ENCODE results near the gene UGT1A1.

UGT1A1 gene

DNA sequence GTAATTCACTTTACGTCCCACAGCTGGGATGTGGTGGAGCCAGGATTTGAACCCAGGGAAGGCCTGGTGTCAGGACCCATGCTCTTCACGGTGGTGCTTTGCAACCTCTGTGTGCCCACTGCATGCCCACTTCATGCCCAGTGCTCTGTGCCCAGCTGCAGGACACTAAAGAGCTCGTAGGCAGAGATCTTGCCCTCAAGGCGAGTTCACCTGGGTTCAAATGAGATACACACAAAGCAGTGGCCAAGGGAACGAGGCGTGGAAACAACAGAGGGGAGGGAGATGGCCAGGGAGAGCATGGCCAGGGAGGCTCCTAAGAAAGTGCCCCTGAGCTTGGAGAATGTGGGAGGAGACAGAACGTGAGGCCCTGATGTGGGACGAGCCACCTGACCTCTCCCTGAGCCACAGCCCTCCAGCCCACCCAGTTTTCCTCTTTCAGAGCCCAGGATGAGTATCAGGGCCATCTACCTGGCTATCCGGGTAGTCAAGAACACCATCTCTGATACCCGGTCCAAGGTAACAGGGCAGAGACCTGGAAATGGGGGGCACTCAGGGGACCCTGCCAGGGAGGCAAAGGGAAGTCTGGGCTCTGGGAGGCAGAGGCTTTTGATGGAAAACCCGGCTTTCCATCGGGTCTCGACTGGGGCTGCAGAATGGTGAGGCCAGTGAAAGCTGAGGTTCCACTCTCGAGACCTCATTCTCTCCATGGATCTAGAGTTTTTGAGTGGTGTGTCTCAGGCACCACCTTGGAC lies 38.4 kb downstream of the UGT1A1 start:
- DNase-seq (ENCODE audit: low spot score), result no peak

DNA sequence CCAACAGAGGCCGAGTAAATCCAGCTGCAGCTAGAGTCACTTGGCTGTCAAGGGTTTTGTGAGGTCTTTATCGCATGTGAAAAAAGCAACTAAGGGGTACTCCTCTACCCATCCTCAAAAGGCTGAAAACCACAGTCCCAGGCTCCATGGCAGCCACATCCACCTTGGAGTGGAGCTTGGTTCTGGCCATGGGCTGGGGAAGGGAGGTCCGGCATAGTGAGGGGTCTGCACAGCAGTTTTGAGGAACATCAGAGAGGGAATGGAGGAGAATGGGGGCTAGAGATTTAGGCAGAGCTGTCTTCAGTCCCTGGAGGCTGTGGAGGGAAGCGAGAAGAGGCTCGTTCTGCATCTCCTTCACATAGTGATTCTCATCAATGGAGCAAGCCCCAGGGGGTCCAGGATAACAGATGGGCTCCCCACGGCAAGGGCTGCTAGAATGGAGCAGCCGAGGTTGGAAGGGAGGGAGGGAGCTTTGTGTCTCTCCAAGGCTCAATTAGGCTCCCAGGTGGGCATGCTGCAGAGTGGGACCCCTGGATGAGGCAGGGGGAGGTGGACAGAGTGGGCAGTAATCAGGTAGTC lies 39.1 kb downstream of the UGT1A1 start:
- no peak for DNase-seq (ENCODE audit: low spot score)

GRCh38 chr2:233799716-233800115 lies 39.6 kb downstream of the UGT1A1 start:
- DNase-seq (ENCODE audit: low spot score), result no peak

DNA sequence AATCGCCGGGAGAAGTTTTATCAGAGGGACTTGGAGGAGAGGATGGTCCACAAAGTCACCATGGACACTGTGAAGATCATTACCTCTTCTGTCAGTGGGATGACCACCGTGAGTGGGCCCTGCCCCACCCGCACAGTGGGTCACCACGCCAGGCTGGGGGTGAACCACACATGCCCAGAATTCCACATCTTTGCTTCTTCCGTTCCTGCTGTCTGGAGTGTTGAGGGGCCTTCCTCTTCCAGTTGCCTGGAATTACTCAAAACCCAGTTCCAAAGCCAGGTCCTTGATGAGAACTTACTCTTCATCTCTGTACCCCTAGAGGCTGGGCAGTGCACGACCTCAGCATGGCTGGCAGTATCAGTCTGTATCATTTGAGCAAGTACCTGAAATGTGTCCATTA lies 40.1 kb downstream of the UGT1A1 start:
- DNase-seq (ENCODE audit: low spot score), result no peak

GRCh38 chr2:233801357-233802131 lies 41.5 kb downstream of the UGT1A1 start:
- DNase-seq (ENCODE audit: low spot score), result no peak

DNA sequence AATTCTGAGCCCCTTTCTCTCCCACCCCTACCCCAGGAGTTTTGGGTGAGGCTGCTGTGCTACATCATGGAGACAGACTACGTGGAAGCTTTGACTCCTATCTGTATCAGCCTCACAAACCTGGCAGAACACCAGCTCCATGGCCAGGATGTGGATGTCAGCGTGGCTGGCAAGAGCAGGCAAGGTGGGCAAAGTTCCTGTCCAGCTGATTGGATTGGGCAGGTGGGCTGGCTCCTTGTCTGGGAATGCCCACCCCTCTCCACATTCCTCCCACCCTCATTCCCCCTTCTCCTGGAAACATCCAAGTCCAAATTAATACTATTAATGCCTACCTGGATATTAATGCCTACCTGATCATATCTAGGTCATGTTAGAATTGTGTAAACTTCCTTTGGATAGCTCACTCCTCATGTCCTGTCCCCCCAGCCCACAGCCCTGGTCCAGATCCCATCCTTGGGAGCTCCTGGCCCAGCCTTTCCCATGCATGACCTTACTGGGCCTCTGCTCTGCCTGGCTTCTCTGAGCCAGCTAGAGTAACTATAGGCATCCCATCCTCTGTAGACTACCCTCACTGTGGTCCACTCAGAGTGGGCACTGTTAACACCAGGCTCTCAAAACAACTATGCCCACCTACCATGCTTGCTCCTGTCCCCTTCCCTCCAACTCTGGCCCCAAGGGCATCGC lies 42.2 kb downstream of the UGT1A1 start:
- no peak for DNase-seq (ENCODE audit: low spot score)

- no peak for DNase-seq (ENCODE audit: low spot score)
Observed at GRCh38 chr2:233803292-233803911, 43.3 kb downstream of the UGT1A1 start.

DNA sequence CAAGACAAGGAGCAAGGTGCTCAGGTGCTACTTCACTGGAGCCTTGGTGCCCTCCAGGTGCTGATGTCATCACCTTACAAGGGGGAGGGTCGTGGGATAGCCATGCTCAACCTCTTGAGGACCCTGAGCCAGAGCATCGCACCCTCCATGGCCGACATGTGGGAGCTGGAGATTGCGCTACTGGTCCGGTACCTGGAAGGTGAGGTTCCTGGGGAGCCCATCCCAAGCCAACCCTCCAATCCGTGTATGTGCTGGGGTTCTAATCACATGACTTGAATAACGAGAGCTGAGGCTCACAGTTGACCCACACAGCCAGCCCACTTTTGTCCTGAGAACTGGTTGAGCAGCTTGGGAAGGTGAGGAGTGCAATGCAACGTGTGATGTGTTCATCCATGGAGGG lies 43.9 kb downstream of the UGT1A1 start:
- DNase-seq (ENCODE audit: low spot score), result no peak

DNA sequence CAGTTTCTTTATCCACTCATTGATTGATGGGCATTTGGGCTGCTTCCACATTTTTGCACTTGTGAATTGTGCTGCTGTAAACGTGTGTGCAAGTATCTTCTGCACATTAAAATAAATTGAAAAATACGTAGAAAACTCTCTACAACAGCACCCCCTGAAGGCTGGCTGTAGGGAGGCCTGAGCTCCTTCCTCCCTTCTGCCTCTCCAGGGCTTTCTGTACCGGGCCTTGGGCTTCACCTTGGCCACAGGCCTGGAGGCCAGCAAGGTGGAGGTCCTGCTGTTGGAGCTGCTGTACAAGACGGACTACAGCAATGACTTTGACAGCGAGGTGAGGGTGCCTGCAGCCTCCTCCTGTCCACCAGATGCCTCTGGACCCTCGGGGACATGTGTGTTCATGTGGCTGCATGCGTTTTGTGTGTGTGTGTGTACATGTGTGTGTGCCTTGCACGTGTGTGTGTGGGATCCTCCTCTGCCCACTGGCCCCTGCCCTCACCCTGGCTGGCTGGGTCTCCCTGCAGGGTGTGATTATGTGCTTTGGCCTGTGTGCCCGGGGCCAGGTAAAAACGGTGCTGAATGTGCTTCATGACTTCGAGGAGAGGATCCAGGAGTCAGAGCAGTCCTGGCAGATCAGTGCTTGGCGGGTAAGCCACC lies 47.3 kb downstream of the UGT1A1 start:
- DNase-seq (ENCODE audit: low spot score), result no peak

DNA sequence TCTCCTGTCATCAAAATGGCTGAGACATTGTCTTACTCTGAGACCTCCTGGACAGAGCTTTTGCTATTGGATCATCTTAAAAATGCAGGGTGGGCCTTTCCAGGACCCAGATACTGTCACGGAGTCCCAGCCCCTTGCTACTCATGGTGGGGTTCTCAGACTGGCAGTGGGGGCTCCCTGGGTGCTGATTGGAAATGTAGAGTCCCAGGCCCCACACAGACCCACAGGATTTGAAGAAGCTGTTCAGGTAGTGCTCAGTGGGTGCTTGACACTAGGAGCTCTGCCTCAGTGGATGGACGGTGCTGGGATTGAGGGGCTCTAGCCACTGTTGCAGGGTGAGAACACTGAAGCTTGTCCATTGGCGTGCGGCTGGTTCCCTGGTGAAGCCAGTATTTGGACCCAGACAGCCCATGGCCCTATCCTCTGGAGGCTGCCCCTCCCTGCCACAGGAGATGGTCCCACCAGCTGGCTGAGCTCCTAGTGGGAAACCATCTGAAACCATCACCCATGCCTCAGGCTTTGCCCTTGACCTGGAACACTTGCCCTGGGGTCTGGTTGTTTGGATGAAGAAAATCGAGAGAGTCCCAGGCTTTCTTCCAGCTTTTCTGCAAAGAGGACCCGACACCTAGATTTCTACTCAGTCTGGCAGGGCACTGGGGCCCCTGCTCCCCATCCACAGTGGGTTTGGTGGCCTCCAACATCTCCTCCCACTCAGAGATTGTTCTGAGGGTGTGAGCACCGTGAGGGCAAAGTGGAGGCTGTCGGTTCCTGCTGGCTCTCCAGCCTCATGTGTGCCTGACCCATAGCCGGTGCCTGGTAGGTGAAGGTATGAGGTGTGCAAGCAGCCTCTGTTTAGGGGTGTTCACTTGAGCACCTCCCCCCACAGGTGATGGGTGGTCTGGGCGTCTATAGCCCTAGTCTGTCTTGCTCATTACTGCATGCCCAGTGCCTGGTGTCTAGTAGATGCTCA lies 48.2 kb downstream of the UGT1A1 start:
- no peak for DNase-seq (ENCODE audit: low spot score)

DNA sequence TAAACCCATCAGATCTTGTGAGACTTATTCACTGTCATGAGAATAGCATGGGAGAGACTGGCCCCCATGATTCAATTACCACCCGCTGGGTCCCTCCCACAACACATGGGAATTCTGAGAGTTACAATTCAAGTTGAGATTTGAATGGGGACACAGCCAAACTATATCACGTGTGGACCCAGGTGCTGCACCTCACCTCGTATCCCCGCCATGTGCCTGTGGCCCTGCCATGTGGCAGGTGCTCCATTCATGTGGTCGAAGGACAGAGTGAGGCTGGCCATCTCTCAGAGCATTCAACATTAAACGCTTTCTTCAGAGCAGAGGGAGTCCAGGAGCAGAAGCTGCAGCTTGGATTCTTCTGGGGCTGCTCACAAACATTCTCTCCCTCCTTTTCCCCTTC lies 50.3 kb downstream of the UGT1A1 start:
- no peak for DNase-seq (ENCODE audit: low spot score)

- DNase-seq (ENCODE audit: low spot score), result no peak
Observed at GRCh38 chr2:233811087-233811486, 51.0 kb downstream of the UGT1A1 start.

- DNase-seq (ENCODE audit: low spot score), result no peak
Observed at GRCh38 chr2:233811732-233812131, 51.7 kb downstream of the UGT1A1 start.

GRCh38 chr2:233813236-233814055 lies 53.4 kb downstream of the UGT1A1 start:
- DNase-seq (ENCODE audit: low spot score), result no peak

- no peak for DNase-seq (ENCODE audit: low spot score)
Observed at GRCh38 chr2:233814056-233814835, 54.2 kb downstream of the UGT1A1 start.

DNA sequence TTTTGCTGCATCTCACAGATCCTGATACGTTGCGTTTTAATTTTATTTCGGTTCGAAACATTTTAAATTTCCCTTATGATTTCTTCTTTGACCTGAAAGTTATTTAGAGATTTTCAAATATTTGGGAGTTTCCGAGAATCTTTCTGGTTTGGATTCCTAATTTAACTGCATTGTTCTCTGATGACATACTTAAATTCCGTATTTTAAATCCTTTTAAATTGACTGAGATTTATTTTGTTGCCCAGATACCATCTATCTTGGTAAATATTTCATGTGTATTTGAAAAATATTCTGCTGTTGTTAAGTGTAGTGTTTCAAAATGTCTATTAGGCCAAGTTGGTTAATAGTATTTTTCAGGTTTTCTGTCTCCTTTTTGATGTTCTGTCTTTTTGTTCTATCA lies 55.8 kb downstream of the UGT1A1 start:
- no peak for DNase-seq (ENCODE audit: low spot score)

DNA sequence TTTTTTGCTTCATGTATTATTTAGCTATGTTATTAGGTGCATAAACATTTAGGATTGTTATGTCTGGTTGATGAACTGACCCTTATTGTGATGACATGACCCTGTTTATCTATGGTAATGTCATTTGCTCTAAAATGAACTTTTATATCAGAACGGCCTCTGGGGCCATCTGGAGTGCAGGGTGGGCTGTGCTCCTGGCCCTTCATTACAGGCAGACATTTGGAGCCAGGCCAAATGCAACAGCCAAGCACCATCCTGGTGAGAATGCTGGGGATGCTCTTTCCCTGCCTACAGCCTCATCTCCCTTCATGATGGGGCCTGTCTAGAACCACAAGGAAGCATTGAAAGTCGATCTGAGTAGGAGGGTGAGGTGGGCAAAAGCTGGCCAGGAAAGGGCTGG lies 56.3 kb downstream of the UGT1A1 start:
- DNase-seq (ENCODE audit: low spot score), result no peak

DNA sequence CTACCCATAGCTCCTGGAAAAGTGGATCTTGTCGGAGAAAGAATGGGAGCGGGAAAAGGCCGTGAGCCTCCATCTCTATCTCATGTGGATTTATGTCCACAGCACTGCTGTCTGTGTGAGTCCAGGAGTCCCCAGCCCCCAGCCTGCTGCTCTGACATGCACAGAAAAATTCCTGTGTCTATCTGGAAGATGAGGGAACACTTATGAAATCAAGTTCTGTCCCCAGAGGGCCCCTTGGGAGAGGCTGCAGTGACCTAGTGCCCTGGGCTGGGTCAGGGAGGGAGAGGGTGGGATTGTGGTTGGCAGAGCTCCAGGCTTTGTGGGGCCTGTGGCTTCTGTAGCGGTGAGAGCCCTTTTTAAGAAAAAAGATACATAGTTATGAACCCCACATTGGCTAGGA lies 56.7 kb downstream of the UGT1A1 start:
- no peak for DNase-seq (ENCODE audit: low spot score)

All from CD4-positive, alpha-beta T cell treated with Interleukin-15 for 4 hours (primary cell).